ENCODE measurements around the gene ORMDL1.
"Not testable (repeated sequence)": the region's sequence is repeated elsewhere in the genome, so short reads cannot be mapped to it uniquely, and the experiment has no call there.

Gene ORMDL1

DNA sequence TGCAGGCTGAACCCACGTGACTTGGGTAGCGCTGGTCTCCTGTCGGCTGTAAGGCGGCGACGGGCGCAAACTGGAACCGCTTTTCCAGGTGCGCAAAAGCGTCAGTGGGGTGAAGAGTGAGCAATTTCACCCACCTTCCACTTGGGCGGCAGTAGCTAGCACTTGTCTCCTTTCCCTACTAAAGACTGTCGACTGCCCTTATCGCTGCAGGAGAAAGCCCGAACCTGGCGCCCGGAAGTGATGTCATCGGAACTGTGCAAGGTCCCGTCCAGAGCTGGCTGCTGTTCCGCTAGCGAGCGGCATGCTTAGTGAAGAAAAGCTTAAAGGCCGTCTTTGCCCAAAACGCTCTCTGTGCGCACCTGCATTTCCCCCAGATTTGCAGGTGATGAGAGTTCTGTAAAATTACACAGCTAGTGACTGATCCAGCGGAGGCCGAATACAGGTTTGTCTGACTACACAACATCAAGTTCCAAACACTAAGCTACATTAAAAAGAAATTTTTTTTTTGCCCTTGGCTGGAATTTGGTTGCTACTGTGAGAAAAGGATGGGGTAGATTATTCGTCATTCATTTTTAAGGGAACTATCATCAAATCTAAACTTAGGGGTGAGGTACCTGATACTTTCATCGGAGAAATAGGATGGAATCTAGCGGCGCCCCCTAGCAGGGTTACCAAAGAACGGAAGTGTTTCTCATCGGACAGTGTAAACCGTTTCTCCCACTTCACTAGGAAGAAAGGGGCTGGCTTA, 21.4 kb downstream of the ORMDL1 start, which contains the start of gene OSGEPL1:
TSS of gene OSGEPL1 (minus strand) at position 242 of the 748 bp plus-strand sequence. CDS start 1,152 bp downstream, outside the sequence.
- TF ChIP-seq CTCF (IDR thresholded peaks at IDR 0.05; ENCODE audit: low read depth, low read length) (peak; percentile 64), POLR2A (IDR thresholded peaks at IDR 0.05; ENCODE audit: extremely low read depth, insufficient read length) (peak; percentile 81), MYC (IDR thresholded peaks at IDR 0.05; ENCODE audit: low read depth, low read length) (peak; percentile 84)
- TF ChIP-seq, protein P1, sequence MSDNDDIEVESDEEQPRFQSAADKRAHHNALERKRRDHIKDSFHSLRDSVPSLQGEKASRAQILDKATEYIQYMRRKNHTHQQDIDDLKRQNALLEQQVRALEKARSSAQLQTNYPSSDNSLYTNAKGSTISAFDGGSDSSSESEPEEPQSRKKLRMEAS (IDR thresholded peaks at IDR 0.05; ENCODE audit: low read depth, low read length) = peak; percentile 92
- peak within 1 kb of the TSS; percentile 97 for H3K4me3 ChIP-seq (ENCODE audit: low read depth, low read length)
- peak; percentile 96 for DNase-seq (ENCODE audit: low read depth)

- H3K4me3 ChIP-seq (ENCODE audit: low read depth, low read length) = peak overlapping the region; percentile 97
- TF ChIP-seq, protein P1 (IDR thresholded peaks at IDR 0.05; ENCODE audit: low read depth, low read length) = no peak
- TF ChIP-seq POLR2A (IDR thresholded peaks at IDR 0.05; ENCODE audit: extremely low read depth, insufficient read length) (no peak), CTCF (IDR thresholded peaks at IDR 0.05; ENCODE audit: low read depth, low read length) (no peak), MYC (IDR thresholded peaks at IDR 0.05; ENCODE audit: low read depth, low read length) (no peak)
- DNase-seq (ENCODE audit: low read depth) = no peak
Observed at GRCh38 chr2:189762229-189762550, 21.9 kb downstream of the ORMDL1 start.

GRCh38 chr2:189760154-189760553, 24.0 kb downstream of the ORMDL1 start:
- not testable (repeated sequence) for DNase-seq (ENCODE audit: low read depth); H3K4me3 ChIP-seq (ENCODE audit: low read depth, low read length)

DNA sequence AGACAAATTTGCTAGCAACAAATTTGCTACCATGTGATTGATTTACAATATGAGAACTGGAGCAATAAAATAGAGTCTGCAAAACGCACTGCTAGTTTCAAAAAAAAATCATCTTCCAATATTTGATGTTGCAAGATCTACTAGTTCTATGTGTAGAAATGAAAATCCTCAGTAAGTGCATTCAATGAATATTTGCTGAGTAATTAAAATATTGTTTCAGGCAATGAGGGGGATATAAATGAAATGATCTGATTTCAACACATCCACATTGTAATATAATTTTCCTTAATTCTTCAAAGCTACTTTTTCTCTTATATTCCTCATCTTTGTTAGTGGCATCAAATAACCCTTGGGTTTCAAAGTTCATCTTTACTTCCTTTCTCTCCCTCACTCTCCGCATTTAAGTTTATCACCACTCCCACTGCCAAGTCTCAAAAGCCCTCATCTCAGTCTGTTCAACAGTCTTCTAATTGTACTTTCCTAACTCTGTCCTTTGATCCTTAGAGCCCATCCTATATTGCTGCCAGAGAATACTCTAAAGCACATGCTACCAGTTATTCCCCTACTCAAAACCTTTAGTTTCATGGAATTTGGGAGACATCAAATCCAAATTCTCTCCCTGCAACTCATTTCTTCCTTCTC, 27.7 kb downstream of the ORMDL1 start:
- no peak overlapping the region for H3K4me3 ChIP-seq (ENCODE audit: low read depth, low read length)
- no peak for DNase-seq (ENCODE audit: low read depth)
- TF ChIP-seq CTCF (IDR thresholded peaks at IDR 0.05; ENCODE audit: low read depth, low read length) (no peak), MYC (IDR thresholded peaks at IDR 0.05; ENCODE audit: low read depth, low read length) (no peak), POLR2A (IDR thresholded peaks at IDR 0.05; ENCODE audit: extremely low read depth, insufficient read length) (no peak)
- TF ChIP-seq, protein P1 (IDR thresholded peaks at IDR 0.05; ENCODE audit: low read depth, low read length) = no peak

DNA sequence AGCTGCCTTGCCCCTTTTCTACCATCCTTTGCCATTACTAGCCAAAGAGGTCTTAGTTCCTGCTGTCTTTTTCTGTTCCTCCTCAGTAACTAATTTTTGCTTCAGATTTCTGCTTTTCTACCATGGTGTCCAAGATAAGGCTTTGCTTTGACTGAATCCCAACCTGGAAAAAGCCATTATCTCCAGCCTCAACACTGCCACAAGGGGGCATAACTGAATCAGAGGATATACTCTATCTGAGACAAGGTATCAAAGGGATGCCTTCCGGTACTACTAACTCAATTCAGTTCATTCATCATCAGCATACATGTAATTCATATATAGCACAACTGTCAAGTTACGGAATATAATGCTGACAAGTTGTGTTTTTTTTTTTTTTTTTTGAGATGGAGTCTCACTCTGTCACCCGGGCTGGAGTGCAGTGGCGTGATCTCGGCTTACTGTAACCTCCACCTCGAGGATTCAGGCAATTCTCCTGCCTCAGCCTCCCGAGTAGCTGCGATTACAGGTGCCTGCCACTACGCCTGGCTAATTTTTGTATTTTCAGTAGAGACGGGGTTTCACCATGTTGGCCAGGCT, 33.0 kb downstream of the ORMDL1 start:
- TF ChIP-seq POLR2A (IDR thresholded peaks at IDR 0.05; ENCODE audit: extremely low read depth, insufficient read length) = no peak
- peak; percentile 82 for TF ChIP-seq CTCF (IDR thresholded peaks at IDR 0.05; ENCODE audit: low read depth, low read length)
- no peak overlapping the region for H3K4me3 ChIP-seq (ENCODE audit: low read depth, low read length)
- peak; percentile 57 for DNase-seq (ENCODE audit: low read depth)

GRCh38 chr2:189729430-189729829, 54.7 kb downstream of the ORMDL1 start:
- no peak overlapping the region for H3K4me3 ChIP-seq (ENCODE audit: low read depth, low read length)
- TF ChIP-seq POLR2A (IDR thresholded peaks at IDR 0.05; ENCODE audit: extremely low read depth, insufficient read length) (no peak), MYC (IDR thresholded peaks at IDR 0.05; ENCODE audit: low read depth, low read length) (no peak), CTCF (IDR thresholded peaks at IDR 0.05; ENCODE audit: low read depth, low read length) (no peak)
- TF ChIP-seq, protein P1 (IDR thresholded peaks at IDR 0.05; ENCODE audit: low read depth, low read length) = no peak
- no peak for DNase-seq (ENCODE audit: low read depth)

Measured in NB4 (cell line).